NT2/D1 (cell line): ENCODE measurements around the gene ZNF430.

Experiments
- DNase-seq: peaks from one replicate; pipeline ENCODE4 v3.0.0-alpha.2; 2011; ENCODE audit warnings: low read depth, low spot score
- H3K27me3 ChIP-seq: 2 replicates; pipeline ENCODE4 v1.6.0; 2011; ENCODE audit warnings: mild to moderate bottlenecking; ENCODE audit not compliant: insufficient read length, insufficient read depth
- H3K36me3 ChIP-seq: 2 replicates; pipeline ENCODE4 v1.6.1; 2011; ENCODE audit warnings: mild to moderate bottlenecking, low read length, mixed read lengths; ENCODE audit not compliant: insufficient read depth, insufficient read length
- H3K4me1 ChIP-seq: 2 replicates; pipeline ENCODE4 v1.5.1; 2011; ENCODE audit not compliant: insufficient read depth, insufficient read length
- H3K4me3 ChIP-seq: 2 replicates; pipeline ENCODE4 v1.5.1; 2011; ENCODE audit warnings: low read depth; ENCODE audit not compliant: insufficient read length
- H3K9ac ChIP-seq: 2 replicates; pipeline ENCODE4 v1.6.0; 2011; ENCODE audit warnings: low read depth; ENCODE audit not compliant: insufficient read length
- H3K9me3 ChIP-seq: 2 replicates; pipeline ENCODE4 v1.5.1; 2011; ENCODE audit warnings: mild to moderate bottlenecking, low read length; ENCODE audit not compliant: insufficient read depth
- SUZ12 ChIP-seq: IDR thresholded peaks from 2 replicates; pipeline ENCODE4 v1.6.1; 2011; ENCODE audit not compliant: insufficient read length, insufficient read depth; ENCODE audit errors: extremely low read depth
- YY1 ChIP-seq: IDR thresholded peaks from 2 replicates; pipeline ENCODE4 v1.6.1; 2011; ENCODE audit not compliant: insufficient read length, insufficient read depth
- ZNF274 ChIP-seq: IDR thresholded peaks from 2 replicates; pipeline ENCODE4 v1.6.1; 2011; ENCODE audit warnings: mild to moderate bottlenecking, low read depth, low read length

ZNF430 gene

DNA sequence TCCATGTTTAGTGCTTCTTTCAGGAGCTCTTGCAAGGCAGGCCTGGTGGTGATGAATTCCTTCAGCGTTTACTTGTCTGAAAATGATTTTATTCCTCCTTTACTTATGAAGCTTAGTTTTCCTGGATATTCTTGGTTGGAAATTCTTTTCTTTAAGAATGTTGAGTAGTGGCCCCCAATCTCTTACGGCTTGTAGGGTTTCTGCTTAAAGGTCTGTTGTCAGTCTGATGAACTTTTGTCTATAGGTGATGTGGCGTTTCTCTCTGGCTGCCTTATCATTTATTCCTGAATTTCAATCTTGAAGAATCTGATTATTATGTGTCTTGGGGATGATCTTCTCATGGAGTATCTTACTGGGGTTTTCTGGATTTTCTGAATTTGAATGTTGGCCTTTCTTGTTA, 26.0 kb downstream of the ZNF430 start:
- H3K9me3 ChIP-seq, result peaks cover 31% of the 10 kb centered on the region
- DNase-seq, result no peak
- no peaks in the 10 kb centered on the region for H3K4me1 ChIP-seq
- H3K9ac ChIP-seq, result no peak overlapping the region
- H3K27me3 ChIP-seq, result no peaks in the 10 kb centered on the region
- H3K4me3 ChIP-seq, result no peak overlapping the region
- H3K36me3 ChIP-seq, result peaks cover 31% of the 10 kb centered on the region
- TF ChIP-seq SUZ12 (no peak), ZNF274 (no peak), YY1 (no peak)

DNA sequence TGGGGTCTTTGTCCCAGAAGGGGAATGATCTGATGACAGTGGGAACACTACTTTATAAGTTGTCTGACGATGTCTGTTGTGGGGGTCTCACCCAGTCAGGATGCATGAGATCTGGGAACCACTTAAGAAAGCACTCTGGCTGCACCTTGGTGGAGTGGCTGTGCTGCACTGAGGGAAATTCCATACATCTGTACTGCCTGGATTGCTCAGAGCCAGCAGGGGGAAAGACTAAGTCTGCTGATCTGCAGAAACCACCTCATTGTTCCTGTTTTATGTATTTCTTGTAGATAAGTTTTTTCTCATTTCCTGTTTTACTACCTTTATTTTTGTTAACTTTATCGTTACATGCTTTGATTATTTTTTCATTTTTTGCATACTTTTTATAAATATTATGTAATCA, 27.3 kb downstream of the ZNF430 start:
- Histone ChIP-seq H3K27me3 (no peaks in the 10 kb centered on the region), H3K9ac (no peak overlapping the region), H3K9me3 (peaks cover 31% of the 10 kb centered on the region), H3K36me3 (peaks cover 38% of the 10 kb centered on the region), H3K4me1 (no peaks in the 10 kb centered on the region), H3K4me3 (no peak overlapping the region)
- TF ChIP-seq SUZ12, result no peak
- no peak for TF ChIP-seq YY1
- no peak for TF ChIP-seq ZNF274
- DNase-seq, result no peak

DNA sequence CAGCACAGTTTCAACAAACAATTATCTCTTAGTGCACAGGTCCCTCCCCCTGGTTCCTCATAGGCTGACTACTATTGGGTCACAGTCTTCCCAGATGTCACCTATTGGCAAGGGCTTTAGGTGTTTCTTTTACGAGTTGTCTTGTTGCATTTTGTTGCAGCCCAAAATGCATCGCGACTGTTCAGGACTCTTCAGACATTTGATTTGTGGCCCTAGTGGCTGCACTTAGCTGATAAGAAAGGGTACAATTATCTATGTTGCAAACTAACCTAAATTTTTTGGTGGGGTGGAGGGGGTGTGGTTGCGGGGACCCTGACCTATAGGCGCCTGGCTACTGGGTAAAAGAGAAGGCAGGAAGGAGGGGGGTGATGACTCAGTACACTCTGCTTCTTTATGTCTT, 32.4 kb downstream of the ZNF430 start:
- Histone ChIP-seq H3K27me3 (no peaks in the 10 kb centered on the region), H3K4me1 (no peaks in the 10 kb centered on the region), H3K4me3 (no peak overlapping the region), H3K9ac (no peak overlapping the region), H3K36me3 (peaks cover 58% of the 10 kb centered on the region), H3K9me3 (peaks cover 31% of the 10 kb centered on the region)
- TF ChIP-seq YY1 (no peak), ZNF274 (no peak), SUZ12 (no peak)
- no peak for DNase-seq

DNA sequence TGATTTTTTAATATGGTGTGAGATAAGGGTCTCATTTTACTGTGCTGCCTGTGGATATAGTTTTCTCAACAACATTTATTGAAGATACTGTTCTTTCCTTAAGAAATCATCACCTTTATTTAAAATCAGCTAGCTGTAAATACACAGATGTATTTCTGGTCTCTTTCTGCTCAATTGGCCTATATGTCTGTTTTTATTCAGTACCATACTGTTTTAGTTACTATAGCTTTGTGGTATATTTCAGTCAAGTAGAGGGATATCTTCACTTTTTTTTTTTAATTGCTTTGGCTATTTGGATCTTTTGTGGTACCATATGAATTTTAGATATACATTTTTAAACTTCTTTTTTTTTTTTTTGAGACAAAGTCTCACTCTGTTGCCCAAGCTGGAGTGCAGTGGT, 44.9 kb downstream of the ZNF430 start:
- TF ChIP-seq SUZ12 (no peak), ZNF274 (no peak), YY1 (no peak)
- Histone ChIP-seq H3K4me3 (no peak overlapping the region), H3K36me3 (no peaks in the 10 kb centered on the region), H3K9me3 (peaks cover 4% of the 10 kb centered on the region; the same call in 1 of the 2 replicates), H3K4me1 (no peaks in the 10 kb centered on the region), H3K9ac (no peak overlapping the region), H3K27me3 (no peaks in the 10 kb centered on the region)
- no peak for DNase-seq

DNA sequence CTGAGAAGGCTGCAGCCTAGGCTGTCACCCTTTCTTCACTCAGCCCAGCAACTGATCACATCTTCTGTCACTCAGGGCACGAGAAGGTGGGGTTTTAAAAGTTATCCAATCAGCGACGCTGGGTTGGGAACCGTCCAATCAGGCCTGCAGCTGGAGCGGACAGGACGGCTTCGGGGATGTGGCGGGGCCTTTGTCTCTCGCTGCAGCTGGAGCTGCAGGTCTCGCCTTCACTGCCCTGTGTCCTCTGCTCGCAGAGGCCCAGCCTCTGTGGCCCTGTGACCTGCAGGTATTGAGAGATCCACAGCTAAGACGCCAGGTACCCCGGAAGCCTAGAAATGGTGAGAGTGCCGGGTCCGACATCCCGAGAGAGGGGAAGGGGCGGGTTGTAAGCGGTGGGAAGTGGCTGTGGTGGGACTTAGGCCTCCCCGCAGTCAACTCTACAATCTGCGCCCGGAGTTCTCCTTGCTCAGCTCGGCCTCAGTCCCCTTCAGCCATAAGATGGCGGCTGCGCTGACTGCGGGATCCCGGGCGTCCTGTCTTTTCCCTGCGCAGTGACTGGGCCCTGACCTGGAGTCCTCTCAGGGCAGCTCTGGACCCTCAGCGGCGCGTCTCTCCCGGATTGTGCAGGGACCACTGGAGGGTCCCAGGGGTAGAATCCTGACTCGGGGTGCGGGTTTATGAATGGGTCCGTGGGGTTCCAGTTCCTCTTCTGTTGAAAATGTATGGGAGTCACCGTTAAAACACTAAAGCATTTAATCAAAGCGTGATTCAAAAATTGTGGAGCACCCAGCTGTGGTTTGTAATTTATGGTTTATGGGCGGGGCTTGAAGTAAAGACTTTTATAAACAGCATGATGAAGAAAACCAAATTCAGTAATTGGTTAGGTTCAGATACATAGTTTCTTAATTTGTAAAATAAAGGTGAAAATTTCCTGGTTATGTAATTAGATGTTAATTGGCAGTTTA, 61.8 kb downstream of the ZNF430 start, which contains the start of gene ZNF714:
Gene ZNF714 (plus strand): TSS at position 193 of the 965 bp plus-strand sequence. CDS start 16,066 bp downstream, outside the sequence.
- Histone ChIP-seq H3K36me3 (peaks cover 39% of the 10 kb centered on the region), H3K4me3 (peak within 1 kb of the TSS; percentile 92), H3K9me3 (no peaks in the 10 kb centered on the region), H3K27me3 (no peaks in the 10 kb centered on the region), H3K9ac (peak within 1 kb of the TSS; percentile 96), H3K4me1 (no peaks in the 10 kb centered on the region)
- DNase-seq, result peak; percentile 95
- TF ChIP-seq YY1 (no peak), ZNF274 (no peak), SUZ12 (no peak)

DNA sequence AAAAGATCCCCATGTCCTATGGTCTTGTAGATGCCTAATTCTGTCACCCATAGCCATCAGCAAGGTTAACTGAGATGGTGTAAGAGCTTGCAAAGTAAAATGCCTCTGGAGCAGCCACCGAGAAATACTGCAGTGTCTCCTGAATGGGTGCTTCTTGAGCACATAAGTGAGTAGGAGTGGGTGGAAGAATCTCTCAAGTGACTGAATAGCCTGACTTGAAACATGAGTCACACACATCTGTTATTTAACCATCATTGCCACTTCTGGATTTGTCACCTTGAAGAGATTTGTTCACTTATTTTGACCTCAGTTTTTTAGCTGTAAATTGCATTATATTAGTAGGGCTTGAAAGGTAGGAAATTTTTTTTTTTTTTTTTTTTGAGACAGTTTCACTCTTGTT, 63.9 kb downstream of the ZNF430 start:
- H3K4me3 ChIP-seq, result no peak overlapping the region
- H3K4me1 ChIP-seq, result no peaks in the 10 kb centered on the region
- no peak overlapping the region for H3K9ac ChIP-seq

DNA sequence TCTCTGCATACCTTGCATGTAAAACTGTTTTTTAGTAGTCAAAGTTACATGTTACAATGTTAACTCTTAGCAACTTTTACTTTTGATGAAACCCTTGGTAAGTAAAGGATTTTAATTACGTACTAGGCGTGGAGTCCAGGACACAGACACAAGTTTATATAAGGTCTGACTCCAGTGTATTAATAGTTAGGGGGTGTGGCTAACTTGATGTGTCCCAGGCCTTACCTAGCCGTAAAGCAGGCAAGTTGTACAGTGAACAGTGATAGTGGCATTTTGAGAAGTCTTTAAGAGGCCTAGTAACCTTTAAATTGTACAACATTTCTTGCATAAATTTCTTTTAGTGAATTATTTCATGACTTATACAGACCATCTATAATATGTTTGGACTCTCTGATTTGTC, 67.4 kb downstream of the ZNF430 start:
- TF ChIP-seq SUZ12 (no peak), ZNF274 (no peak)
- Histone ChIP-seq H3K4me1 (no peaks in the 10 kb centered on the region), H3K27me3 (no peaks in the 10 kb centered on the region), H3K36me3 (peaks cover 75% of the 10 kb centered on the region), H3K4me3 (no peak overlapping the region), H3K9ac (no peak overlapping the region), H3K9me3 (no peaks in the 10 kb centered on the region)
- no peak for DNase-seq

More for the DNA sequence above, 63.9 kb downstream of the ZNF430 start:
- H3K9me3 ChIP-seq, result no peaks in the 10 kb centered on the region
- H3K36me3 ChIP-seq, result peaks cover 59% of the 10 kb centered on the region
- H3K27me3 ChIP-seq, result no peaks in the 10 kb centered on the region
- TF ChIP-seq SUZ12 (no peak), ZNF274 (no peak), YY1 (no peak)
- DNase-seq, result no peak
